Effector memory CD8-positive, alpha-beta T cell (primary cell): ENCODE measurements around the gene GAK.
"Not testable (repeated sequence)": the region's sequence is repeated elsewhere in the genome, so short reads cannot be mapped to it uniquely, and the experiment has no call there.

ENCODE experiments used
- ATAC-seq: fragments of 150-1000 bp; cut with Tn5 transposase; replicated peaks from 2 replicates; pipeline ENCODE4 v1.10.0; 2021; ENCODE audit warnings: mild to moderate bottlenecking, moderate library complexity
- DNase-seq, 3 experiments: peaks; one replicate each; pipeline ENCODE4 v3.0.0; 2021
- H3K27ac Mint-ChIP-seq, 2 donors: one replicate each; pipeline ENCODE4 v1.8.0; 2022; ENCODE audit warnings: mild to moderate bottlenecking in 2 of 2, mixed read lengths in 2 of 2, moderate library complexity in 2 of 2
- H3K27me3 Mint-ChIP-seq, 2 donors: one replicate each; pipeline ENCODE4 v1.8.0; 2022; ENCODE audit warnings: mixed read lengths in 2 of 2
- H3K36me3 Mint-ChIP-seq: one replicate; pipeline ENCODE4 v1.8.0; 2022; ENCODE audit warnings: mild to moderate bottlenecking, moderate library complexity, mixed read lengths; ENCODE audit not compliant: insufficient read depth
- H3K4me1 Mint-ChIP-seq, 2 donors: one replicate each; pipeline ENCODE4 v1.8.0; 2022; ENCODE audit warnings: low read depth in 2 of 2, mixed read lengths in 2 of 2
- H3K4me3 Mint-ChIP-seq, 2 donors: one replicate each; pipeline ENCODE4 v1.8.0; 2022; ENCODE audit warnings: mild to moderate bottlenecking in 2 of 2, mixed read lengths in 2 of 2, moderate library complexity in 2 of 2
- H3K9me3 Mint-ChIP-seq, 2 donors: one replicate each; pipeline ENCODE4 v1.8.0; 2022; ENCODE audit warnings: mixed read lengths in 2 of 2

GAK gene

DNA sequence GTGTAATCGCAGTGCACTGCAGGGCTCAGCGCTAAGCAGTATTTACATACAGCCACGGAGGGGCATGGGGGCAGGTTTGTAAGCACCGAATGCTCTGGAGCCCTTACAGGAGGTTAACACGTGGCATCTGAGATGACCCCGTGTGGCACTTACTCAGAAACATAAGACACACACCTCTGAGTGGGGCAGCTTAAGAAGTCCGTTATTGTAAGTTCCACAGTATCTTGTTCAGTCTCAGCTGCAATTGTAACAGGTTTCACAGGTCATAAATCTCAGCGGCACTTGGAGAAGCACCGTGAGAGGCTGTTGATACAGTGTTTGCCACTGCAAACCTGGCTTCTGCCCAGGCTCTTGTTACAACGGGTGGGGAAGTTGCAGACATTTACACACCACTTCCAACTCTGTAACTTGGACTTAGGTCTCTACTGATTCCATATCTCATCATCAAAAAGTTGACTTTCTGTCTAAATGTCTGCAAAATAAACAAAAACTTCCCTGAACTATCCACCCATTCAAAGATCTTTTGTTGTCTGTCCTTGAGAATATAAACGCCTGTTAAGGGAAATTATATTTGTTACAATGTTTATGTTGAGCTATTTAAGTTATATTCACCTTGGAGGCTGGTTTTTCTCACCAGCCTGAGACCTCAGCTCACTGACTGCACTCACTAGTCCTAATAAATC, 116.5 kb downstream of the GAK start:
- Mint-ChIP-seq H3K27ac (no peak overlapping the region), H3K4me1 (no peaks in the 10 kb centered on the region), H3K4me3 (no peak overlapping the region), H3K27me3 (peaks cover 67 to 97% of the 10 kb centered on the region in 2 donors), H3K9me3 (no peaks in the 10 kb centered on the region), H3K36me3 (no peaks in the 10 kb centered on the region)
- DNase-seq = no peak
- no peak for ATAC-seq

DNA sequence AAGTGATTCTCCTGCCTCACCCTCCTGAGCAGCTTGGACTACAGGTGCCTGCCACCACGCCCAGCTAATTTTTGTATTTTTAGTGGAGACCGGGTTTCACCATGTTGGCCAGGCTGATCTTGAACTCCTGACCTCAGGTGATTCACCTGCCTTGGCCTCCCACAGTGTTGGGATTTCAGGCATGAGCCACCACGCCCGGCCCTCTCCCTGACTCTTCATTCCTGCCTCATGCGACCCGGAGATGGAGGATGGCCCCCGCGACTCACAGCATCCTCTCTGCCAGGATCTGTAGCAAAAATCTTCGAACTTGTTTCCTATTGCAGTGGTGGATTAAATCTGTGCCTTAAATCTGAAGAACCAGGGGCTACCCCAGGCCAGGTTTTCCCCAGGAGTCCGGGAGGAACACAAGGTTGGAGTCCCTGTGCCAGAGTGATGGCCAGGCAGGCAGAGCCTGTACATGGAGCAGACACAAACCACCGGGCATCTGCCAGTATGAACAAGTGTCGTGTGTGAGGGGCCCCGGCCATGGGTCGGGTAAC, 117.7 kb downstream of the GAK start:
- H3K27ac Mint-ChIP-seq = no peak overlapping the region
- H3K27me3 Mint-ChIP-seq = peaks cover 56 to 92% of the 10 kb centered on the region in 2 donors
- DNase-seq (no peak), ATAC-seq (no peak)
- H3K4me1 Mint-ChIP-seq = no peaks in the 10 kb centered on the region
- no peak overlapping the region for H3K4me3 Mint-ChIP-seq
- H3K36me3 Mint-ChIP-seq = no peaks in the 10 kb centered on the region
- H3K9me3 Mint-ChIP-seq = no peaks in the 10 kb centered on the region

DNA sequence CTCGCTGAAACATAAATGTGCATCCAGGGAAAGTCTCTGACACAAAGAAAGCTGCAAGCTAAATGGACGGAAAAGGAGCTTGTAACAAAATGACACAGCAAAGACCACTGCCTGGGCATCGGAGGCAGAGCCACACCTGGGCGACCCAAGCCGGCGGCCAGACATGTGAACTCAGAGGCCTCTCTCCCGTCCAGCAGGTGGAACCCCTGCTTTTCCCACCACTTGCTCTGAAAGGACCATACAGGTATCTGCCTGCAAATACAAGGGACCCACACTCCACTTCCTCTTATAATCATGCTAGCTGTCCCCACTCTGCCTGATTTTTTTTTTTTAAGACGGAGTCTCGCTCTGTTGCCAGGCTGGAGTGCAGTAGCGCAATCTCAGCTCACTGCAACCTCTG, 118.2 kb downstream of the GAK start:
- no peak overlapping the region for H3K27ac Mint-ChIP-seq
- no peaks in the 10 kb centered on the region for H3K36me3 Mint-ChIP-seq
- ATAC-seq (no peak), DNase-seq (no peak)
- no peak overlapping the region for H3K4me3 Mint-ChIP-seq
- no peaks in the 10 kb centered on the region for H3K9me3 Mint-ChIP-seq
- peaks cover 56 to 87% of the 10 kb centered on the region in 2 donors for H3K27me3 Mint-ChIP-seq
- no peaks in the 10 kb centered on the region for H3K4me1 Mint-ChIP-seq

DNA sequence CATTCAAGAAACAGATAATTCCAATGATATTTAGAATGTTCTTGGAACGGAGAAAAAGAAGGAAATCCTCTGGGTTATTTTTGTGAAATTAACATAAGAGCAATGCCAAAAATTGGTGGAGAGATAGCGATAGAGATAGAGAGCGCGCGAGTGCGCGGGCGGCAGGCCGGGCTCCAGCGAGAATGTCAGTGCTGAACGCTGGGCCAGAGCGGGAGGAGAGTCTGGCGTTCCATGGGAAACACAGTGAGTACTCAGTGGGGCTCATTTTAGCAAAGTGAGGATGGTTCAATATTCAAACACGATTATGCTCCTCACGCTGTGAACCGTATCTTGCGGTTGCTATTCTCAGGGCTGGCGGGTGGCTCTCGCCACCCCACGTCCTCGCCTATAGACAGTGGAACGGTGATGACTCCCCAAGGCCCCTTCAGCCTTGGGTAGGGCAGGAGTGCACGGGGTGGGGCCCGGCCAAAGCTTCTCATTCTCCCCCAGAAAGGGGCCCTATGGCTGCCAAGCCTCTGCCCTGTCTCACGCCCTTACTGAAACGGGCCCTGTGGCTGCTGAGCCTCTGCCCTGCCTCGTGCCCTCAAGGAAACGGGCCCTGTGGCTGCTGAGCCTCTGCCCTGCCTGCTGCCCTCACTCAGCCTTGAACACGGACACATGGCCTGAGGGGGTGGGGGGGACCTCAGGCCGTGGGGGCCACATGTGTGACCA, 123.1 kb downstream of the GAK start:
- Mint-ChIP-seq H3K27ac (no peak overlapping the region), H3K4me1 (peaks cover 0 to 5% of the 10 kb centered on the region in 2 donors), H3K27me3 (peaks cover 49 to 53% of the 10 kb centered on the region in 2 donors), H3K4me3 (no peak overlapping the region), H3K9me3 (no peaks in the 10 kb centered on the region), H3K36me3 (no peaks in the 10 kb centered on the region)
- DNase-seq (no peak), ATAC-seq (no peak)

DNA sequence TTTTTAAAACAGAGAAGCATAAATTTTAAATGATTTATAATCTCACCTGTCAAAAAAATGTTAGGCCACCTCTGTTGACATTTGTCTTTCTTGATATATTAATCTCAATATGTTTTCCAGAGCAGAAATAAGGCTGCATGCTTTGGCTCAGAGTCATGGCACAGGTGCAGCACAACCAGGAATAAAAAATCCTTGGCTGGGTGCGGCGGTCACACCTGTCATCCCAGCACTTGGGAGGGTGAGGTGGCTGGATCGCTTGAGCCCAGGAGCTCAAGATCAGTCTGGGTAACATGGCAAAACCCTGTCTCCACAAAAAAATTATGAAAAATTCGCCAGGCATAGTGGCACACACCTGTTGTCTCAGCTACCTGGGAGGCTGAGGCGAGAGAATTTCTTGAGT, 124.3 kb downstream of the GAK start:
- peaks cover 0 to 5% of the 10 kb centered on the region in 2 donors for H3K4me1 Mint-ChIP-seq
- H3K36me3 Mint-ChIP-seq = no peaks in the 10 kb centered on the region
- peaks cover 40 to 44% of the 10 kb centered on the region in 2 donors for H3K27me3 Mint-ChIP-seq
- no peak overlapping the region for H3K27ac Mint-ChIP-seq
- H3K9me3 Mint-ChIP-seq = no peaks in the 10 kb centered on the region
- H3K4me3 Mint-ChIP-seq = no peak overlapping the region
- DNase-seq (no peak), ATAC-seq (no peak)

DNA sequence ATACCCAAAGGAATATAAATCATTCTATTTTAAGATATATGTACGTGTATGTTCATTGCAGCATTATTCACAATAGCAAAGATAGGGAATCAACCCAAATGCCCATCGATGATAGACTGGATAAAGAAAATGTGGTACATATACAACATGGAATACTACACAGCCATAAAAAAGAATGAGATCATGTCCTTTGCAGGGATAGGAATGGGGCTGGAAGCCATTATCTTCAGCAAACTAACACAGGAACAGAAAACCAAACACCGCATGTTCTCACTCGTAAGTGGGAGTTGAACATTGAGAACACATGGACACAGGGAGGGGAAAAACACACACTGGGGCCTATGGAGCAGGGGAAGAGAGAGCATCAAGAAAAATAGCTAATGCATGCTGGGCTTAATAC, 125.1 kb downstream of the GAK start:
- not testable (repeated sequence) for H3K4me1 Mint-ChIP-seq, H3K4me3 Mint-ChIP-seq, H3K36me3 Mint-ChIP-seq, ATAC-seq, H3K9me3 Mint-ChIP-seq, DNase-seq, H3K27ac Mint-ChIP-seq
- peaks cover 35 to 36% of the 10 kb centered on the region in 2 donors for H3K27me3 Mint-ChIP-seq

DNA sequence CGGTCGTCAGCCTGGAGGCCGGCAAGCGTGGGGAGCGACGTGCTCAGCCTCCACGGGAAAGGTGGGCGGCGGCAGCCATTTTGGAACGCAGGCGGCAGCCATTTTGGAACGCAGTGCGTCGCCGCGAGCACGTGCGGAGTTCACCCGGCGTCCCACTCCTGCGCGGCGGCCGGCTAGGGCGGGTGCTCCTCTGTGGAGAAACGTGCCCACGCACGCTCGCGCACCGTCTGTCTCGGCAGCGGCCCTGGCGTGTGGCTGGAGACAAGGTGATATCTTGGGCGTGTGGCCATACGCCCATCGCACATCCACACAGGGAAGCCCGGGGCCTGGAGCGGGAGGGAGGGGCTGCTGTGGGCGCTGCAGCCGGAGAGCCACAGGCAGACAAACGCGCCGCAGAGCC, 127.3 kb downstream of the GAK start:
- peaks cover 4 to 7% of the 10 kb centered on the region in 2 donors for H3K4me1 Mint-ChIP-seq
- ATAC-seq (no peak), DNase-seq (no peak)
- H3K27ac Mint-ChIP-seq = no peak overlapping the region
- H3K9me3 Mint-ChIP-seq = no peaks in the 10 kb centered on the region
- H3K4me3 Mint-ChIP-seq = no peak overlapping the region
- H3K36me3 Mint-ChIP-seq = peaks cover 1% of the 10 kb centered on the region
- H3K27me3 Mint-ChIP-seq = peaks cover 15 to 25% of the 10 kb centered on the region in 2 donors

DNA sequence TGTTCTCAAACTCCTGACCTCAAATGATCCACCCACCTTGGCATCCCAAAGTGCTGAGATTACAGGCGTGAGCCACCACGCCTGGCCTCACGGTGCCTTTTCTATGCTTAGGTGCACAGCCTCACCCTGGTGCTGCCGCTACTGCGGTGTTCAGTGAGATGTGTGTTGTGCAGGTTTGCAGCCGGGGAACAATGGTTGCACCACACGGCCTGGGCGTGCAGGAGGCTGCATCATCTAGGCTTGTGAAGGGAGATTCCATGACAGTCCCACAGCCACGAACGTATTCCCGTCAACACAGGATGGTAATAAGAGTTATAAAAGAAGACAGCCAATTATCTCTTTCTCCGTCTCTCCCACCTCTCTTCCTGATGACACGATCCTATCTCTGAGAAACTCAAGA, 128.2 kb downstream of the GAK start:
- Mint-ChIP-seq H3K4me1 (peaks cover 9 to 12% of the 10 kb centered on the region in 2 donors), H3K4me3 (no peak overlapping the region)

DNA sequence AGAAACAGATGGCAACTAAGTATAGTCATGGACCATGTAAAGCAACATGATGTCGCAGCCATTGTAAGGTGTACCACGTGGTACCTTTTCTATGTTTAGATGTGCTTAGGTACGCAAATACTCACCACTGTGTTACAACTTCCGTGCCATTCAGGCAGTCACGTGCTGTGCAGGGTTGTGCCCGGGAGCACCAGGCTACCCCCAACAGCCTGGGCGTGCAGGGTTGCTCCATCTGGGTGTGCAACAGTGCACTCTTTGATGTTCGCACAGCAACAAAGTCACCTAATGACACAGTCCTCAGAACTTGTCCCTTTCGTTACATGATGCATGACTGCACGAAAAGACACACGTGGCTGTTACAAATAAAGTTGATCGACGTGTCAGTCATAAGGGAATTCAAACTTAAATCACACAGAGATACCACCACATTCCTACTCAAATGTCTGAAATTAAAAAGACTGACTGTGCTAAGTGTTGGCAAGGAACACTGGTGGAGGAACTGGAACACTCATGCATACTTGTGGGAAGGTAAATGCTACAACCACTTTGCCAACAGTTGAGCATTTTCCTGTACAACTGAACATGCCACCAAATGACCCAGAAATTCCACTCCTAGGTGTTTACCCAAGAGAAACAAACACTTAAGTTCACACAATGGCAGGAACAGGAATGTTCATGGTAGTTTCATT, 130.5 kb downstream of the GAK start:
- ATAC-seq = no peak
- peaks cover 15 to 18% of the 10 kb centered on the region in 2 donors for H3K27me3 Mint-ChIP-seq
- H3K4me3 Mint-ChIP-seq = no peak overlapping the region
- peaks cover 10 to 12% of the 10 kb centered on the region in 2 donors for H3K4me1 Mint-ChIP-seq
- no peak overlapping the region for H3K27ac Mint-ChIP-seq
- no peaks in the 10 kb centered on the region for H3K9me3 Mint-ChIP-seq
- H3K36me3 Mint-ChIP-seq = peaks cover 2% of the 10 kb centered on the region
- no peak for DNase-seq

More for the DNA sequence above, 128.2 kb downstream of the GAK start:
- peaks cover 2% of the 10 kb centered on the region for H3K36me3 Mint-ChIP-seq
- H3K27ac Mint-ChIP-seq = no peak overlapping the region
- DNase-seq (no peak), ATAC-seq (no peak)
- H3K9me3 Mint-ChIP-seq = no peaks in the 10 kb centered on the region
- H3K27me3 Mint-ChIP-seq = peaks cover 15 to 25% of the 10 kb centered on the region in 2 donors
